HepG2 (cell line): ENCODE results near the gene ATAD3A. TPM values are rescaled to one million over a fixed set of nuclear protein-coding genes. Genes with fewer than 3 reads are reported as not detected.

ENCODE experiments used
- ASH2L ChIP-seq: fragments of 300-600, 200-600 bp; sonication (generic); IDR thresholded peaks from 2 replicates; pipeline ENCODE4 v1.7.0; 2017; ENCODE audit warnings: low read depth, mild to moderate bottlenecking, moderate library complexity, mixed read lengths, low read length; ENCODE audit not compliant: insufficient read length
- ATRX ChIP-seq: sonication (generic); formaldehyde crosslinking; IDR thresholded peaks from 2 replicates; pipeline ENCODE4 v1.4.0; 2020; ENCODE audit warnings: missing genetic modification reagents, borderline replicate concordance
- GTF3A ChIP-seq: sonication (generic); formaldehyde crosslinking; conservative IDR thresholded peaks from 2 replicates; pipeline ENCODE4 v1.4.0; 2020; ENCODE audit warnings: mild to moderate bottlenecking, missing genetic modification reagents
- MED13 ChIP-seq: sonication (generic); formaldehyde crosslinking; IDR thresholded peaks from 2 replicates; pipeline ENCODE4 v1.5.0; 2020; ENCODE audit warnings: missing genetic modification reagents
- NR2F6 ChIP-seq, 2 experiments: IDR thresholded peaks; 2 replicates each; pipeline ENCODE4 v1.6.1; 2016; ENCODE audit warnings: antibody characterized with exemption in 1 of 2, mild to moderate bottlenecking in 1 of 2
- SMAD9 ChIP-seq: sonication (generic); formaldehyde crosslinking; IDR thresholded peaks from 2 replicates; pipeline ENCODE4 v1.5.1; 2020; ENCODE audit warnings: mild to moderate bottlenecking, missing genetic modification reagents
- SNRNP70 ChIP-seq: fragments of 200-400 bp; formaldehyde crosslinking; IDR thresholded peaks from 2 replicates; pipeline ENCODE4 v1.6.1; 2017; ENCODE audit warnings: mild to moderate bottlenecking, low read depth, low read length, moderate library complexity
- SRY ChIP-seq: sonication (generic); formaldehyde crosslinking; IDR thresholded peaks from 2 replicates; pipeline ENCODE4 v1.8.0; 2022; ENCODE audit warnings: mild to moderate bottlenecking, missing genetic modification reagents
- TCF7 ChIP-seq: sonication (generic); IDR thresholded peaks from 2 replicates; pipeline ENCODE4 v1.6.1; 2016; ENCODE audit warnings: antibody characterized with exemption, low read depth
- XRCC5 ChIP-seq: fragments of 200-400 bp; formaldehyde crosslinking; optimal IDR thresholded peaks from 2 replicates; pipeline ENCODE3; 2017; ENCODE audit warnings: mild to moderate bottlenecking, low read length
- ZFX ChIP-seq: sonication (generic); formaldehyde crosslinking; IDR thresholded peaks from 2 replicates; pipeline ENCODE4 v1.4.0; 2020; ENCODE audit warnings: mild to moderate bottlenecking, low read depth, missing genetic modification reagents, moderate library complexity
- ZNF274 ChIP-seq: sonication (generic); formaldehyde crosslinking; IDR thresholded peaks from 2 replicates; pipeline ENCODE4 v1.5.1; 2020; ENCODE audit warnings: mild to moderate bottlenecking, missing genetic modification reagents
- ZNF44 ChIP-seq: sonication (generic); formaldehyde crosslinking; IDR thresholded peaks from 2 replicates; pipeline ENCODE4 v1.5.1; 2020; ENCODE audit warnings: mild to moderate bottlenecking, missing genetic modification reagents
- ZNF549 ChIP-seq: sonication (generic); formaldehyde crosslinking; IDR thresholded peaks from 2 replicates; pipeline ENCODE4 v1.5.0; 2020; ENCODE audit warnings: missing genetic modification reagents
- ZNF562 ChIP-seq: sonication (generic); formaldehyde crosslinking; IDR thresholded peaks from 2 replicates; pipeline ENCODE4 v1.8.0; 2022; ENCODE audit warnings: missing genetic modification reagents, borderline replicate concordance
- ZNF615 ChIP-seq: sonication (generic); formaldehyde crosslinking; IDR thresholded peaks from 2 replicates; pipeline ENCODE4 v1.5.0; 2020; ENCODE audit warnings: mild to moderate bottlenecking, missing genetic modification reagents, borderline replicate concordance
- ZSCAN31 ChIP-seq: sonication (generic); formaldehyde crosslinking; IDR thresholded peaks from 2 replicates; pipeline ENCODE4 v1.5.0; 2020; ENCODE audit warnings: low read depth, mild to moderate bottlenecking, missing genetic modification reagents
- polyA plus RNA-seq, 8 experiments: library from polyadenylated mRNA; depleted of rRNA in 3 of 8; stranded (reverse) in 7 of 8; unstranded in 1 of 8; fragments of >200 nt; fragmentation: Illumina TruSeq in 4 of 8; extraction: Trizol in 4 of 8; gene quantifications; 2 replicates each; pipeline versions ENCODE4 v1.2.1 to v1.2.3, GENCODE V29; 2011 to 2016; ENCODE audit warnings: low read depth in 4 of 8, missing spikeins in 1 of 8, mixed read lengths in 1 of 8; ENCODE audit not compliant: insufficient read depth in 1 of 8
- total RNA-seq, 5 experiments: library from RNA; depleted of rRNA; stranded (reverse); fragments of >200 nt; fragmentation: Illumina TruSeq; extraction: Trizol; gene quantifications; 2 replicates each; pipeline ENCODE4 v1.2.3, GENCODE V29; 2016; ENCODE audit warnings: low read depth in 1 of 5
- TF ChIP-seq, protein P1 (sequence below): sonication (generic); formaldehyde crosslinking; IDR thresholded peaks from 2 replicates; pipeline ENCODE4 v1.5.1; 2020; ENCODE audit warnings: missing genetic modification reagents, mild to moderate bottlenecking, borderline replicate concordance
- TF ChIP-seq, protein P2 (sequence below): fragments of 450-650 bp; IDR thresholded peaks from 2 replicates; pipeline ENCODE4 v1.6.1; 2017; ENCODE audit warnings: mild to moderate bottlenecking
- TF ChIP-seq, protein P3 (sequence below): sonication (generic); formaldehyde crosslinking; IDR thresholded peaks from 2 replicates; pipeline ENCODE4 v1.5.0; 2020; ENCODE audit warnings: missing genetic modification reagents, mild to moderate bottlenecking, borderline replicate concordance
- TF ChIP-seq, protein P4 (sequence below): sonication (generic); formaldehyde crosslinking; IDR thresholded peaks from 2 replicates; pipeline ENCODE4 v1.8.1; 2023; ENCODE audit warnings: mild to moderate bottlenecking, missing genetic modification reagents

ATAD3A gene
- total and polyA plus RNA-seq, 2 of the 13 experiments (the other 11 are each of a cell fraction or from before 2014, with no cell fraction given) = 10.6 to 49.0 TPM

DNA sequence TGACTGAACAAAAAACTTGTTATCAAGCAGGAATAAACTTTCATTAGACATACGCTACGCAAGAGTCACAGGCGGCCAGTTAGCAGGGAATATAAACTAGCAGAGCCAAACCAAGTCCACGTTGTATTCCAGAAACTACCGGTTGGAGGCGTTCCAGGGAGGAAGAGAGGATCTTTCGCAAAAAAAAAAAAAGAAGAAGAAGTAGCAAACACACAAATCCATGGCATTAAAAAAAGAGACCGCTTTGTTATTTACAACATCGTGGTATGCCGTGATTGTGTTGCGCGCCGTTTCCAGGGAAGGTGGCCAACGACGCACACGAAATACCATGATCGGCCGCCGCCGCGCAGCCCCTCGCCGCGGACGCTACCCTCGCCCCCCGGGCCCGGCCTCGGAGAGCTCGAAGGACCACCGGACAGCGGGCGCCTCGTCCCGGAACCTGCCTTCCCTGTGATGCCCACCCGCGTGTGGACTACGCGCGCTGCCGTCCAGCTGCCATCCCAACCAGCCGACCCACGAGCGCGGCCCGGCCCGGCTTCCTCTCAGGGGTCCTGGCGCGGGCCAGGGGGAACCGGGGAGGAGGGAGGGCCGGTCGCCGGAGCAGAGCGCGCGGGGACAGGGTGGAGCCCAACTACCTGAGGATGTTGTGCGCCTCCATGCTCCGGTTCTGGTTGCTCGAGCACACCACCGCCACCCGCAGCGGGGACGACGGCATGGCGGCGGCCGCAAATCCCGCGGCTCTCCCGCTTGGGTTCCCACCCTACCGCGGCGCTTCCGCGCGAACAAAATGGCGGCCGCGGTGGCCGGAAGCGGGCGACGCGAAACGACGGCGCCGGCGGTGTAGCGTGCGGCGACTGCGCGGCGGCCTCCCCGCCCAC, 62.1 kb downstream of the ATAD3A start (continued):
- TF ChIP-seq, protein P1, sequence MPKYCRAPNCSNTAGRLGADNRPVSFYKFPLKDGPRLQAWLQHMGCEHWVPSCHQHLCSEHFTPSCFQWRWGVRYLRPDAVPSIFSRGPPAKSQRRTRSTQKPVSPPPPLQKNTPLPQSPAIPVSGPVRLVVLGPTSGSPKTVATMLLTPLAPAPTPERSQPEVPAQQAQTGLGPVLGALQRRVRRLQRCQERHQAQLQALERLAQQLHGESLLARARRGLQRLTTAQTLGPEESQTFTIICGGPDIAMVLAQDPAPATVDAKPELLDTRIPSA = no peak; the same call in 1 of the 2 replicates
- TF ChIP-seq, protein P2, sequence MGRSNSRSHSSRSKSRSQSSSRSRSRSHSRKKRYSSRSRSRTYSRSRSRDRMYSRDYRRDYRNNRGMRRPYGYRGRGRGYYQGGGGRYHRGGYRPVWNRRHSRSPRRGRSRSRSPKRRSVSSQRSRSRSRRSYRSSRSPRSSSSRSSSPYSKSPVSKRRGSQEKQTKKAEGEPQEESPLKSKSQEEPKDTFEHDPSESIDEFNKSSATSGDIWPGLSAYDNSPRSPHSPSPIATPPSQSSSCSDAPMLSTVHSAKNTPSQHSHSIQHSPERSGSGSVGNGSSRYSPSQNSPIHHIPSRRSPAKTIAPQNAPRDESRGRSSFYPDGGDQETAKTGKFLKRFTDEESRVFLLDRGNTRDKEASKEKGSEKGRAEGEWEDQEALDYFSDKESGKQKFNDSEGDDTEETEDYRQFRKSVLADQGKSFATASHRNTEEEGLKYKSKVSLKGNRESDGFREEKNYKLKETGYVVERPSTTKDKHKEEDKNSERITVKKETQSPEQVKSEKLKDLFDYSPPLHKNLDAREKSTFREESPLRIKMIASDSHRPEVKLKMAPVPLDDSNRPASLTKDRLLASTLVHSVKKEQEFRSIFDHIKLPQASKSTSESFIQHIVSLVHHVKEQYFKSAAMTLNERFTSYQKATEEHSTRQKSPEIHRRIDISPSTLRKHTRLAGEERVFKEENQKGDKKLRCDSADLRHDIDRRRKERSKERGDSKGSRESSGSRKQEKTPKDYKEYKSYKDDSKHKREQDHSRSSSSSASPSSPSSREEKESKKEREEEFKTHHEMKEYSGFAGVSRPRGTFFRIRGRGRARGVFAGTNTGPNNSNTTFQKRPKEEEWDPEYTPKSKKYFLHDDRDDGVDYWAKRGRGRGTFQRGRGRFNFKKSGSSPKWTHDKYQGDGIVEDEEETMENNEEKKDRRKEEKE = no peak
- TF ChIP-seq ZNF44 (CRISPR knock-in tag) (no peak), ZNF549 (CRISPR knock-in tag) (no peak), GTF3A (no peak), TCF7 (no peak), ZNF615 (CRISPR knock-in tag) (no peak), SMAD9 (CRISPR knock-in tag) (no peak), SRY (CRISPR knock-in tag) (0 out of 2 replicates have a peak, but pooled peaks have one; percentile 64), ZNF274 (CRISPR knock-in tag) (peak; percentile 65), XRCC5 (no peak), NR2F6 (IDR thresholded peaks at IDR 0.05) (no peak), NR2F6 (CRISPR knock-in tag; IDR thresholded peaks at IDR 0.05) (no peak), ZSCAN31 (CRISPR knock-in tag) (0 out of 2 replicates have a peak, but pooled peaks have one; percentile 46), SNRNP70 (no peak), ASH2L (peak; percentile 79), MED13 (CRISPR knock-in tag) (no peak), ZNF562 (CRISPR knock-in tag) (no peak), ATRX (CRISPR knock-in tag) (no peak), ZFX (CRISPR knock-in tag) (0 out of 2 replicates have a peak, but pooled peaks have one; percentile 50)
- TF ChIP-seq, protein P3, sequence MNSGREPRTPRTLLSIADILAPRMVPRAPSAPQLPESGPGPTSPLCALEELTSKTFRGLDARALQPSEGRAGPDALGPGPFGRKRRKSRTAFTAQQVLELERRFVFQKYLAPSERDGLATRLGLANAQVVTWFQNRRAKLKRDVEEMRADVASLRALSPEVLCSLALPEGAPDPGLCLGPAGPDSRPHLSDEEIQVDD (CRISPR knock-in tag) = no peak
- TF ChIP-seq, protein P4, sequence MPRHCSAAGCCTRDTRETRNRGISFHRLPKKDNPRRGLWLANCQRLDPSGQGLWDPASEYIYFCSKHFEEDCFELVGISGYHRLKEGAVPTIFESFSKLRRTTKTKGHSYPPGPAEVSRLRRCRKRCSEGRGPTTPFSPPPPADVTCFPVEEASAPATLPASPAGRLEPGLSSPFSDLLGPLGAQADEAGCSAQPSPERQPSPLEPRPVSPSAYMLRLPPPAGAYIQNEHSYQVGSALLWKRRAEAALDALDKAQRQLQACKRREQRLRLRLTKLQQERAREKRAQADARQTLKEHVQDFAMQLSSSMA (CRISPR knock-in tag) = no peak
